Uterus (tissue), 4 donors: ENCODE results near the gene GAPT. TPM values are rescaled to one million over a fixed set of nuclear protein-coding genes. Genes with fewer than 3 reads are reported as not detected.

ENCODE experiments used
- DNase-seq, 2 donors: peaks; one replicate each; pipeline ENCODE4 v3.0.0-alpha.2; 2019 to 2020
- H3K27ac ChIP-seq, 2 donors: fragments of 200-600 bp; sonication (generic); 1 replicate in 1 of 2; 2 replicates in 1 of 2; pipeline ENCODE4 v1.5.1; 2016 to 2018
- H3K27me3 ChIP-seq, 2 donors: fragments of 200-600 bp; sonication (generic); one replicate each; pipeline ENCODE4 v1.5.1; 2018 to 2019; ENCODE audit warnings: control low read depth in 1 of 2
- H3K36me3 ChIP-seq, 2 donors: fragments of 200-600 bp; sonication (generic); one replicate each; pipeline ENCODE4 v1.5.1; 2019; ENCODE audit warnings: control low read depth in 1 of 2
- H3K4me1 ChIP-seq, 2 donors: fragments of 200-600 bp; sonication (generic); one replicate each; pipeline ENCODE4 v1.5.1; 2018 to 2019; ENCODE audit warnings: control low read depth in 1 of 2
- H3K4me3 ChIP-seq, 2 donors: fragments of 200-600 bp; sonication (generic); 1 replicate in 1 of 2; 2 replicates in 1 of 2; pipeline ENCODE4 v1.5.1; 2018 to 2019; ENCODE audit warnings: mild to moderate bottlenecking in 1 of 2
- H3K9me3 ChIP-seq, 2 donors: fragments of 200-600 bp; sonication (generic); one replicate each; pipeline ENCODE4 v1.5.1; 2019; ENCODE audit warnings: control low read depth in 1 of 2
- POLR2A ChIP-seq, 2 donors: fragments of 450-650 bp; IDR thresholded peaks; one replicate each; pipeline ENCODE4 v1.6.1; 2016; ENCODE audit warnings: antibody characterized with exemption in 2 of 2, mild to moderate bottlenecking in 1 of 2, moderate library complexity in 1 of 2
- intact Hi-C: fragments of 100-400 bp; cut with DNase I; formaldehyde crosslinking; loops from one replicate; pipeline ENCODE4 v1.15.1; 2023; ENCODE audit warnings: low total_unique reads
- total RNA-seq, 4 donors: library from RNA; depleted of rRNA in 3 of 4; stranded (reverse); fragments of >200 nt in 3 of 4; gene quantifications; one replicate each; pipeline versions ENCODE4 v1.1.0 to v1.2.4, GENCODE V29; 2014 to 2023
- TF ChIP-seq, protein P1 (sequence below), 4 experiments: fragments of 200-600 bp in 2 of 4; fragments of 450-650 bp in 2 of 4; sonication (generic) in 2 of 4; IDR thresholded peaks; one replicate each; pipeline ENCODE4 v1.5.1; 2016 to 2019; ENCODE audit warnings: antibody characterized with exemption in 4 of 4, mild to moderate bottlenecking in 2 of 4, moderate library complexity in 1 of 4
- donor health status: DM: yes; HTN: yes; CAD: no.

GAPT gene
- 1 to 10 TPM in 1 of 4 donors, under 1 TPM in 2, not detected in 1; 0.61 to 6.8 (median 0.97) TPM for total RNA-seq

DNA sequence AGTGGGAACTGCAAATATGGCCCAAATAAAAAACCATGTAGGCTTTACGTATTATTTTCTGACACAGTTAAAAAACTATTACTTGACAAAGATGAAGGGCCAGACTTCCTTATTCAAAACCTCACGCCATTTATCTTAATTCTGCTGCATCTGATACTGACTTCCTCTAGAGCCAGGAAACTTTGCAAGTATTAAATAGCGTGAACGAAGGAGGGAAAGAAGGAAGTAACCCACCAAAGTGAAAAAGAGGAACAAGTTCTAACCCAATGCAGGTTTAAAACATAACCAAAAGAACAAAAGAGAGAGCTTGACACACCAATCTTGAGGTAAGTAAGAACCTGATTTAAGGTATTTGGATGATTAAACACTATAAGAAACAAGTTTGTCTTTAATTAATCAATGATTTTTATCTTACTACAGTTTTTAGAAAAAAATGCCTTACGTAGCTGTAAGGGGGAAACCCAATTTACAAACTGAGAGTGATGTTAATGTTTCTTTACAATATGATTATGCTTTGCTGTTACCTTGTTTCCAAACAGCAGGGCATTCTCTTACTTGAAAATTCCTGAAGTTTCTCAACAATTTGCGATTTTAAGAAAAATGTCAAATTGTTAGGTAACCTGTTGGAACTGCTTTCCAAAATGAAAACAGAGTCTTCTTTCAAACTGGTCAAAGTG is at the start of gene GAPT:
TSS of gene GAPT (plus strand) at position 220 of the 677 bp plus-strand sequence. CDS start 3,102 bp downstream, outside the sequence.
- intact Hi-C loops: no loop called here

DNA sequence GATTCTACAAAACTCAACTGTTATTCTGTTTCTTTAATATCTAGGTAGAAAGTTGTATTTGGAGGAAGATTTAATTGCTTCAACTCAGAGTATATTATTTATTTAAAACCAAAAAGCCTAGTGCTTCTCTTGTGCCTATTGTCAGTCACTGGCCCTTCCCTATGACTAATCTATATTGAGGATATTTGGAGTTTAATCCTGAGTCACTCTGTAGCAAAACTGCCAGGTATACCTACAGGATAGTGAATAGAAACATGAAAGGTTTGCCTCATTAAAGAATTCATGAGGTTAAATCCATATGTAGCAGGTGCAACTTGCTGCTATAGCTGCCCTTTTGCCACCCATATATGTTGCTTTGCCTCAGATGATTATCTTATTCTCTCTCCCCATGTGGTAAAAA is 46.4 kb upstream of the GAPT start:
- H3K4me1 ChIP-seq: no peaks in the 10 kb centered on the region
- no peaks in the 10 kb centered on the region for H3K9me3 ChIP-seq
- no peaks in the 10 kb centered on the region for H3K27me3 ChIP-seq
- H3K27ac ChIP-seq: no peak overlapping the region
- no peak for DNase-seq
- intact Hi-C loops: no loop called here
- no peaks in the 10 kb centered on the region for H3K36me3 ChIP-seq
- no peak overlapping the region for H3K4me3 ChIP-seq
- TF ChIP-seq, protein P1, sequence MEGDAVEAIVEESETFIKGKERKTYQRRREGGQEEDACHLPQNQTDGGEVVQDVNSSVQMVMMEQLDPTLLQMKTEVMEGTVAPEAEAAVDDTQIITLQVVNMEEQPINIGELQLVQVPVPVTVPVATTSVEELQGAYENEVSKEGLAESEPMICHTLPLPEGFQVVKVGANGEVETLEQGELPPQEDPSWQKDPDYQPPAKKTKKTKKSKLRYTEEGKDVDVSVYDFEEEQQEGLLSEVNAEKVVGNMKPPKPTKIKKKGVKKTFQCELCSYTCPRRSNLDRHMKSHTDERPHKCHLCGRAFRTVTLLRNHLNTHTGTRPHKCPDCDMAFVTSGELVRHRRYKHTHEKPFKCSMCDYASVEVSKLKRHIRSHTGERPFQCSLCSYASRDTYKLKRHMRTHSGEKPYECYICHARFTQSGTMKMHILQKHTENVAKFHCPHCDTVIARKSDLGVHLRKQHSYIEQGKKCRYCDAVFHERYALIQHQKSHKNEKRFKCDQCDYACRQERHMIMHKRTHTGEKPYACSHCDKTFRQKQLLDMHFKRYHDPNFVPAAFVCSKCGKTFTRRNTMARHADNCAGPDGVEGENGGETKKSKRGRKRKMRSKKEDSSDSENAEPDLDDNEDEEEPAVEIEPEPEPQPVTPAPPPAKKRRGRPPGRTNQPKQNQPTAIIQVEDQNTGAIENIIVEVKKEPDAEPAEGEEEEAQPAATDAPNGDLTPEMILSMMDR (IDR thresholded peaks at IDR 0.05): no peak
- TF ChIP-seq POLR2A (IDR thresholded peaks at IDR 0.05): no peak

More for the DNA sequence above, at the start of gene GAPT:
- TF ChIP-seq, protein P1 (IDR thresholded peaks at IDR 0.05): no peak
- no peak for TF ChIP-seq POLR2A (IDR thresholded peaks at IDR 0.05)
- no peak for DNase-seq
- no peaks in the 10 kb centered on the region for H3K9me3 ChIP-seq
- no peaks in the 10 kb centered on the region for H3K4me1 ChIP-seq
- H3K36me3 ChIP-seq: no peaks in the 10 kb centered on the region
- H3K27me3 ChIP-seq: no peaks in the 10 kb centered on the region
- no peak within 1 kb of the TSS for H3K4me3 ChIP-seq
- no peak within 1 kb of the TSS for H3K27ac ChIP-seq

DNA sequence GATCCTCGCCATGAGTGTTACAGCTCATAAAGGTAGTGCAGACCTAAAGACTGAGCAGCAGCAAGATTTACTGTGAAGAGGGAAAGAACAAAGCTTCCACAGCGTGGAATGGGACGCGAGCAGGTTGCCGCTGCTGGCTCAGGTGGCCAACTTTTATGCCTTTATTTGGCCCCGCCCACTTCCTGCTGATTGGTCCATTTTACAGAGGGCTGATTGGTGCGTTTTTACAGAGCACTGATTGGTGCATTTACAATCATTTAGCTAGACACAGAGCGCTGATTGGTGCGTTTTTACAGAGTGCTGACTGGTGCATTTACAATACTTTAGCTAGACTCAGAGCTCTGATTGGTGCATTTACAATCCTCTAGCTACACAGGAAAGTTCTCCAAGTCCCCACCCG is 45.2 kb upstream of the GAPT start:
- H3K4me1 ChIP-seq: no peaks in the 10 kb centered on the region
- intact Hi-C loops: no loop called here
- no peaks in the 10 kb centered on the region for H3K27me3 ChIP-seq
- no peak for TF ChIP-seq POLR2A (IDR thresholded peaks at IDR 0.05)
- H3K9me3 ChIP-seq: no peaks in the 10 kb centered on the region
- H3K4me3 ChIP-seq: no peak overlapping the region
- no peak overlapping the region for H3K27ac ChIP-seq
- no peak for DNase-seq
- H3K36me3 ChIP-seq: no peaks in the 10 kb centered on the region

DNA sequence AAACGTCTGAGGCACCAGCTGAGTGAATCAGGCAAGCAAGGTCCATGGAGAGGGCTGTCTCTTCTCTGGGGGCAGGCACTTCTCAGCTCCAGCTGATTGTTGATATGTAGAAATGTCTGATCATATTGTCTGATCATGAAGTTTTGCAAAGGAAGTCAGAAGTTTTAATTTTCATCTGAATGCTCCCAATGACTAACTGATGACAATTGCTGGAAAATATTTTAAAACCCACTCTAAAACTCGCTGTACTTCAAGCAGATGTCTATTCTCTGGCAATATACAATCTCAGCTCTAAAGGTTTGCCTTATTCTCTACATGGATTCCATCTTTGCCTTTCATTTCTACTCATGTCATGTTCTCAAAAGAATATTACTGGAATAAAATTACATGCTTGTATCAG is 44.0 kb upstream of the GAPT start:
- H3K27ac ChIP-seq: no peak overlapping the region
- intact Hi-C loops: no loop called here
- TF ChIP-seq POLR2A (IDR thresholded peaks at IDR 0.05): no peak
- TF ChIP-seq, protein P1 (IDR thresholded peaks at IDR 0.05): no peak
- H3K9me3 ChIP-seq: no peaks in the 10 kb centered on the region
- no peaks in the 10 kb centered on the region for H3K27me3 ChIP-seq
- no peaks in the 10 kb centered on the region for H3K4me1 ChIP-seq
- H3K4me3 ChIP-seq: no peak overlapping the region
- no peak for DNase-seq
- H3K36me3 ChIP-seq: no peaks in the 10 kb centered on the region

DNA sequence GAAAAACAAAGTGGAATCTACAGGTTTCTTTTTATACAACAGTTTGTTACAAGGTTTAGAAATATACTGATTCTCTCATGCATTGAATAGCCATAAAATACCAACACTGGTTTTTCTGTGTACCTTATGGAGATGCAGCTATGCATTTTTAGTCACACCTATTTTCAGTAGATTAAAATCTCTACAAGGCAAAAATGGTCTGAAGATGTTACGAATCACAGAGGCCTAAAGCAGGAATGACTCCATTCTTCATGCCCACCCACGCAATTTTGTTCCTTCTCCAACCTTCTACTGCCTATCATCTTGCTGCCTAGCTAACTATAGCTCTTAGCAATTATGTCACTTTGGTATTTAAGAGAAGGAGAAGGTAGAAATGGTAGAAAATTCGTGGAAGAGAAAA is 41.2 kb upstream of the GAPT start:
- TF ChIP-seq POLR2A (IDR thresholded peaks at IDR 0.05): no peak
- TF ChIP-seq, protein P1 (IDR thresholded peaks at IDR 0.05): no peak
- intact Hi-C loops: loop anchor here (10.0 kb wide), 1 partner anchor 1155 kb away; no protein-coding TSS in a partner anchor

More for the DNA sequence above, 41.2 kb upstream of the GAPT start:
- DNase-seq: no peak
- no peaks in the 10 kb centered on the region for H3K9me3 ChIP-seq
- H3K27me3 ChIP-seq: no peaks in the 10 kb centered on the region
- no peaks in the 10 kb centered on the region for H3K36me3 ChIP-seq
- no peak overlapping the region for H3K27ac ChIP-seq
- H3K4me1 ChIP-seq: no peaks in the 10 kb centered on the region
- no peak overlapping the region for H3K4me3 ChIP-seq
